Measurements from ENCODE around the gene ECE1.
"Not testable (repeated sequence)": the region's sequence is repeated elsewhere in the genome, so short reads cannot be mapped to it uniquely, and the experiment has no call there.

The ECE1 gene

DNA sequence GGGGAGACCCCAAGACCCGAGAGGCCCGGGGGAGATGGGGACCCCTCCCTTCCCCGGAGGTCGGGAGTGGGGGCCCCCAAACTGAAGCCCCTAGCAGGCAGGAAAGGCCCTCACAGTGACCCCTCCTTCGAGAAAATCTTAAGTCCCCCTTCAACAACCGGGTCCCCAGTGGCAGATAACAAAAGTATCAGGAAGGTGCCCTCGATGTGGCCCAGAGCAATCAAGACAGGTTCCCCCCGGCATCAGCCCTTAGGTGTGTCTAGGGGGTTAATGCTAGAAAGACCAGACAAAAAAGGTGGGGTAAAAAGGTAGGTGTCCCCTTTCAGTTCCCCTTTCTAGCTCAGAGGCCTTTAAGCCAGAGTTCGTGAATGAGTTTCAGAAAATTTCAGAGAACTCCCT lies 282 bp upstream of the ECE1 start:
- DNase-seq = no peak

DNA sequence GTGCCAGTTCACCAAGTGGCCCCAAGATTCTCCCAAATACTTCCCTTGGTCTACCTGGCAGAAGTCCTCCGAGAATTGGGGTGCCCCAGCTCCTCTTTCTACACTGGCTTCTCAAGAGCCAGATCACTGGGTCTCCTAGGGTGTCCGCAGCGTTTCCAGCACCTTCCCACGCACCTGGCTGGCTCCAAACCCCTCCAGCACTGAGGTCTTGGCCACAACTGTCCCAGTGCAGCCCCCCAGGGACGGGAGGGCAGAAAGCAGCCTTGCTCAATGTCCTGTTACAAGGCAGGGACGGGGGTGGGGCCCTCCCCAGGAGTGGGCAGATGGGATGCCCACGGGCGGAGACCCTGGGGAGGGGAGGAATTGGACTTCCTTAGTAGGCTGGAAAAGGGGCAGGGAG lies 1.1 kb downstream of the ECE1 start:
- DNase-seq = no peak

DNA sequence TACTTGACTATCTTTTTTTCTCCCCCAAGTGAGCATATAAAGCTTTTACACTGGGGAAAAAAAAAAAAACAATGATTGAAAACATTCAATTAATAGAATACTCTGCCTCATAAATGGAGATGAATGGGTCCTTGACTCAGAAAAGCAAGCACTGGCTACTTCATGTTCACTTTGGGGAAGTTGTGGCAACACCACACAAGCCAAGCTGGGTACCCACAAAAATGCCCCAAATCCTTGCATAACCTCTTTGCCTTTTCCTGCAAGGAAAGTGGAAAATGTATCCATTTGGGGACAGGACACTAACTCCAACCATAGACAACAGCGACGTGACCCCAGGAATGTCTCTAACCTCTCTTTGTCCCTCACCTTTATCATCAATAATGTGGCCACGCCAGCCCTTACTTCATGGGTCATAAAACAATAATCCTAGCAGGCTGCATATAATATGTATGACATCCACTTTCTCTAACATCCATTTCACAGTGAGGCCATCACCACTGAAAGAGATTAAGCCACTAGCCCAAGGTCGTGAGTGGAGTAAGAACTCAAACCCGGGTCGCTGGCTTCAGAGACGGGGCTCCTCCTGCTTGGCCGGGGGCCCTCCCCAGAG lies 2.3 kb downstream of the ECE1 start:
- DNase-seq = no peak

DNA sequence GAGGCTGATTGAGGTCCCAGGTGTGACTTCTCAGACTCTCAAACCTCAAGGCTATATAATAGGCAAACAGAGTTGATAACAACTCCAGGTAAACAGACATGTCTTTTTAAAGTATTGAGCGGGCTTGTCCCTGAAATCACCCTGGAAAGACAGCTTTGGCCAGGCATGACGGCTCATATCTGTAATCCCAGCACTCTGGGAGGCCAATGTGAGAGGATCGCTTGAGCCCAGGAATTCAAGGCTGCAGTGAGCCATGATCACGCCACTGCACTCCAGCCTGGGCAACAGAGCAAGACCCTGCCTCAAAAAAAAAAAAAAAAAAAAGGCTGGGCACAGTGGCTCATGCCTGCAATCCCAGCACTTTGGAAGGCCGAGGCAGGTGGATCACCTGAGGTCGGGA lies 4.9 kb downstream of the ECE1 start:
- DNase-seq = not testable (repeated sequence)

DNA sequence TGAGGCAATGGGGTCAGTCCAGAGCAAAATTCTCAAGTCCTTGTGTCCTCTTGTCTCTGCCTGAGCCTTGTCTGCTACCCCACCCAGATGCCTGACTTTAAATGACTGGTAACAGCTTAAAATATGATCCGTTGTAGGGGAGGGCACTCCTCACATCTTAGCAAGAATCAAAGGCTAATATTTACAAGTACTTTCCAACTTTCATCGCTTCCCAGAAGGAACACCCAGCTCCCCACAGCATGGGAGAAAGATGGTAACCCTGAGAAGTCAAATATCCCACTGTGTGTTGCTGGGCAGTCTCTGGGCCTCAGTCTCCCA lies 5.2 kb downstream of the ECE1 start:
- DNase-seq = no peak

DNA sequence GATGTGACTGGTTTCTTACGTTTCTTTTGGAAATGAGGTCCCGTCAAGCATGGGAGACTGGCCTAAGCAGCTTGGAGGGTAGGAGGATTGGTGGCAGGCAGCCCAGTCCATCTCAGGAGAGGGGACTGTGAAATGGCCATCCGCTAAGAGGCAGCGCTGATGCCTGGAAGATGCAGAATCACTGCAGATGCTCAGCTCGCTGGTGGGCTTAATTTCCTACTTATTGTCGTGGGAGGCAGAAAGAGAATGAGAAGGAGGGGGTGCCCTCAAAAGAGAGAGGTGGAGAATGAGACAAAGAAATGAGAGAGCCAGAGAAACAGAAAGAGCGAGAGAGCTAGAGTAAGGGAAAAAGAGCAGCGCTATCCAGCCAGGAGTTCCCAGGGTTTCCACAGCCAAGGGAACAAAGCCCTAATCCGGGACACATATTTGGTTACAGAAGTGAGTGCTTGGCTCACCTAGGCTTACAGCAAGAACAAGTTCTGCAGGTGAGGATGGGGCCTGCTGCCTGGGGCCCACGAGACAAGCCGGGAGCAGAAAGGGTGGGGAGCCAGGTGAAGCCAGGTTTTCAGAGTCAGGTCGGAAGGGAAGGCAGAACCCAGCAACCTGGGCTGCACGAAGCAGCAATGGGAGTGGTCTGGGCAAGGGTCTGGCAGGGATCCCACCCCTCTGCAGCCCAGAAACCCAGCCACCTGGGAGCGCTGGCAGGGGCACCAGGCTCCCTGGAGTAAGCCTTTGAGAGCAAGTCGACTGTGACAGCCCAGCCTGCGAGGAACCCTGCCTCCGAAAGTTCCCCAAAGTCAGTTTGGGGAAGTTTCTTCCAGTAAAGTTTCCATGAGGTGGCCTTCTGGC lies 5.8 kb downstream of the ECE1 start:
- DNase-seq = no peak

DNA sequence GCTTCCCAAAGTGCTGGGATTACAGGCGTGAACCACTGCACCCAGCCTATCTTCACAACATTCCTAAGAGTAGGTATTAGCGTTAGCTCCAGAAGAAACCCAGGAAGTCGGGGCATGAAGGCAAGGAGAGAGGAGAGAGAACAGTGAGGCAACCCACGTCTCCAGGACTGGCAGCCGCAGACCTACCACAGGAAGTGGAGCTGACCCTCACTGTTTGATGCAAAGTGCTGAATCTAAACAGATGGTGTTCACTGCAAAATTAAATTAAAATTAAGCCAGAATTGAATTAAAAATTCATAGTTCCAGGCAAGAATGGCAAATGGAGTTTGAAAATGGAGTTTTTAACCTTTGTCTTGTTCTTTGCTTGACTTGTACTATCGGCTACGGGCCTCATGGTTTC lies 6.7 kb downstream of the ECE1 start:
- DNase-seq = no peak

DNA sequence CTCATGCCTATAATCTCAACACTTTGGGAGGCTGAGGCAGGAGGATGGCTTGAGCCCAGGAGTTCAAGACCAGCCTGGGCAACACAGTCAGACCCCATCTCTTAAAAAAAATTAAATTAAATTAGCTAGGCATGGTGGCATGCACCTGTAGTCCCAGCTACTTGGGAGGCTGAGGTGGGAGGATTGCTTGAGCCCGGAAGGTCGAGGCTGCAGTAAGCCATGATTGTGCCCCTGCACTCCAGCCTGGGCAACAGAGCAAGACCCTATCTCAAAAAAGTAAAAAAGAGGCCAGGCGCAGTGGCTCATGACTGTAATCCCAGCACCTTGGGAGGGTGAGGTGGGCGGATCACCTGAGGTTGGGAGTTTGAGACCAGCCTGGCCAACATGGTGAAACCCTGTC lies 8.2 kb downstream of the ECE1 start:
- not testable (repeated sequence) for DNase-seq

DNA sequence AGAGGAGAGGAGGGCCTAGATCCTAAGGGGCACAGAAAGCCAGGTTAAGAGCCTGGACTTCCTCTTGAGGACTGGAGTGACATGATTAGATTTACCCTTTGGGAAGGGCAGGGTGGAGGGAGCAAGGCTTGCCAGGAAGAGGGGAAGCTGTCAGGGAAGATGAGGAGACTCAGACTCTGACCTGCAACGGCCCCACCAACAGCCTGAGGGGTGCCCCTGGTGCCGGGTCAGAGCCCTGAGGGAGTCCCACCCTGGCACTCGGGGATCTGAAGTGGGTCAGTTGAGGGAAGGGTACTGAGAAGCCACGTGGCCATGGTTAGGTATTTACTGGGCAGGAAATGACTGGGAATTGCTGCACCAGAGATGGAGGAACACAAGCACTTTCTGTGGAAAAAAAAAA lies 9.8 kb downstream of the ECE1 start:
- DNase-seq = no peak

DNA sequence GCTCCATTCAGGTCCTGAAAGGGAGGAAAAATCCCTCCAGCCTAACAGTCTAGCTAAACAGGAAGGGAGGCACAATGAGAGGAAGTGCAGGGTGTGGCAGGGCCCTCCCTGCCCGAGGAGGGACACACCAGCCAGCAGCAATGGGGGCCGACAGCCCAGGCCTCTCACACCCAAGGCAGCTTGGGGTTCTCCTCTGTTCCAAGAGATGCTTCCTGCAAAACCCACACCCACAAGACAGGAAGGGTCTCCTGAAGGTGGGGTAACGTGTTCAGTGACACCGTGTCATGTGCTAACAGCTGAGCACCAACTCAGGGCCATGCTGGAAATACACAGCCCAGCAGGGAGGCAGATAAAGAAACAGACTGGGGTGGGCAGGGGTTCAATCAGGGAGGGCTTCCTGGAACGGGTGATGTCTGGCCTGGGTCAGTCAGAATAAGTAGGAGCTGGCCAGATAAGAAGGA lies 10.2 kb downstream of the ECE1 start:
- DNase-seq = no peak

DNA sequence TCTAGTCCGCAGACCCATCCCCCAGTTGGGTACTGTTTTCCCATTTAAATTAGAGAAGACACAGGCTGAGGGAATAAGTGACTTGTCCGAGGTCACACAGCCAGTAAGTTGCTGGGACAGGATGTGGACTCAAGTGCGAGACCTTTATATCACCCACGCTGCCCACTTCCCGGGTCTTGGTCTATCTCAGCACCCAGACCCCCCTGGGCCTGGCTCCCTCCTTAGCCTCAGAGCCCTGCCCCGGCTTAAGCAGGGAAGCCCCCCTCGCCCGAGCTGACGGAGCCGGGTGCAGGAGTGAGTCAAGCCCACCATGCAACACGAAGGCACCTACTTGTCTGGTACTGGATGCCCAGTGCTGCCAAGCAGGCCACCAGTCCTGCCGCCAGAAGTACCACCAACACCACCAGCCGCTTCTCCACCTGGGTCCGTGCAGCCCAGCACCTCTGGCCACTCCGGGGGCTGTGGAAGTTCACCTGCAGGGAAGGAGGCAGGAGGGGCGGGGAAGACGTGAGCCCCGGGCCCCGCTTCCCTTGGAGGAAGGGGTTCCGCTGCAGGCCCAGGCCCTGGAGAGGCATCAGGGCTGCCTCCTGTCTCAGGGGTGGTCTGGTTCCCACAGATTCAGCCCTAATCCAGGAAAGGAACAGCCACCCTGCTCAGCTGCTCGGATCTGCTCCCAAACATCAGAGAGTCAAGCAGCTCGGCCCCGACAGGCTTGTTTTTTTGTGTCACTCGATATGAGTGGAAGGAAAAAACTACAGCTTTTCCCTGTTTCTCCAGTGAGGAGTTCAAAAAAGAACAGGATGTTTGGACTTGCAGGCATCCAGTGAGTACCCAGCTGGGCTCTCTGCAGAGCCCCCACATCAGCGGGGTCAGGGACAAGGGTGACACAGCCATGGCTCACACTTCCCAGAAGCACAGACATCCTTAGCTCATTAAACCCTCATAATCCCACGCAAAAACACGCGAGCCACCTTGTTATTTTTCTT lies 11.1 kb downstream of the ECE1 start:
- DNase-seq = peak; percentile 19

DNA sequence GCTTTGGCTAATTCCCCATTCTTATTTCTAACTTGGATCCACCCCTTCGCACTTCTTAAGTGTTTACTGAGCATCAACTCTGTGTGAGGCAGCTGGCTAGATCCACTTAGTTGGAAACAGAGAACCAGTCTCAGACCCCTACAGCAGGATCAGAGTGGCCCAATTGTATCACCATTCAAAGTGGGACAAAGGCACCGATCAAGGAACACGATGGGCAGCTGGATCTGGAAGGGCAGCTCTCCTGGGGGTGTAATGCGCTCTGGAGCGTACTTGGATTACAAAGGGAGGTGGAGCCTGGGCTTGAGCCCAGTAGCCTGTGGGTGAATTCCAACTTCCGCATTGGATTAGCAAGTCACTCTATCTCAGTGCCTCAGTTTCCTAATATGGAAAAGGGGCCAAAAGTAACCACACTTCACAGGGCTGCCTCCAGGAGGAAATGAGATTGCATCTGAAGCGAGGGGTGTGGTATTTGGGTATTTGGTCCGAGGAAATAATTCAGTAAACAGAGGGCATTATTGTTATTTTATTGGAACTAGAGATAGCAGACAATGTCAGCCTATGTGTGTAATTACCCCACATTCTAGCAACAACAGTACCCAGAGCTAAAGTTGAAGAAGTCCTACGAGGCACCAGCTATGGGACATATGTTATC lies 11.9 kb downstream of the ECE1 start:
- no peak for DNase-seq

DNA sequence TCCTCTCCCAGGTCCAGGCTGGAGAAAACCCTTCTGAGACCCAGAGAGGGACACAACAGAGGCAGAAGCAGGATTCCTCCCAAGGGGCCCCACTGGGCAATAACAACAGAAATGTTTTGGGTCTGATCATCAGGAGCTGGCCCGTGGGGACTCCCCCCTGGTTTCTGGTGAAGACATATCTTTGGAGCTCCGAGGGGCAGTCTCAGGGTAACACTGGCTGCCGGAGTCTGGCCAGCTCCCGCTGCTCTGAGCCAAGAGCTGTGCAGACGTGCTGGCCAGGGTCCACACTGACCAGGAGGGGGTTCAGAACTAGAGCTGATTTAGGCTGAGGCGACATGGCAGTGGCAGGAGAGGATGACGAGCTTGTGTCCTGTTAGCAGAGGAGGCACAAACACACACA lies 13.1 kb downstream of the ECE1 start:
- DNase-seq = no peak

DNA sequence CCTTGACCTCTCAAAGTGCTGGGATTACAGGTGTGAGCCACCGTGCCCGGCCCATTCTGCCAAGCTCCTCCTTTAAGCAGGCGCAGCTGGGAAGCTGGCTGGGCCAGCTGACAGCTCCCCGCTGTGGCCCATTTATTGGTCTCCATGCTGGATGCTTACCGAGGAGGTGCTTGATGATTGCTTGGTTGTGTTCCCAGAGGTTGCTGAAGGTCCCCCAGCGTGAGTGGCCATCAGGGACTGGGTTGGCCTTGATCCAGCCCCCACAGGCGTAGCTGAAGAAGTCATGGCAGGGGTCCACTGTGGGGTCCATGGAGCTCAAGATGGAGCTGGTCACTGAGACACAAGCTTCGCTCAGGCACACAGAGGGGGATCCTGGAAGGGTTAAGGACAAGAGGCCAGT lies 17.7 kb downstream of the ECE1 start:
- no peak for DNase-seq

DNA sequence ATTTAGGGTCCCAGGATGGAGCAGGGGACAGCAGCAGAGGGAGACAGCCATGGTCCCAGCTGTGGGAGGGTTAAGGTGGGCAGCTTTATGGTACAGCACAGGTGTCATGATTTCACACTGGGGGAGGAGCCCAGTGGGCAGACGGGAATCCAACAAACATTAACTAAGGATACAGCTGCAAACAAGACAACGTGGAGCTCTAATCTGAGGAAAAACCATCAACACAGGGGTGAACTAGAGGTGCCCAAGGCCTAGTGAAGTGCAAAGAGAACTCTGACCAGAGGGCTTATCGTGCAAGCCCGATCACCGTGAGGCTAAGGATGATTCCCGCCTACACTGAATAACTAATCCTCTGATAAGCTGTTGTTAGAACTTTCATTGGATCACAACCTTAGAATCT lies 18.7 kb downstream of the ECE1 start:
- DNase-seq = no peak

DNA sequence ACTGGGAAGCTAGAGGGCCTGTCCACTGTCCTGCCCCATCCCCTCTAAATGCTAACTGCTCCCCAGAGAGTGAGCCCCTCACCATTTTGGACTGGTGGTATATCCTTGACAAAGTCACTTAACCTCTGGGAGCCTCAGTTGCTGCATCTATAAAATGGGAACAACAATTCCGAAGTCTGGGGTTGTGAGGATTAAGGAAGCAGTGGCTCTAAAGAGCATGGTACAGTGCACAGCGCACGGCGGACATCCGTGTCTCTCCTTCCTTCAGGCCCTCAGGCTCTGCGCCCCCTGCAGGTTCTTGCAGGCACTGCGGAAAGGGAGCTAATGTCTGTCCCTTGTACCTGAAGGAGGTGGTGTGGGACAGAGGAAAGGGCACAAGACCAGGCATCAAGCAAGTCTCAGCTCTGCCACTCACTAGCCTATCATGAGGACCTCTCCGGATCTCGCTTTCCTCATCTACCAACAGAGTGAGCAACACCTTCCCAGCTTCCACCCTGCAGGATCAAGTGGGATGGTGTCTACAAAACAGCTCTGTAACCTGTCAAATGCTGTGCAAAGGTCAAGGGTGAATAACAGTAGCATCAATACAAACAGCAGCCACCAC lies 20.1 kb downstream of the ECE1 start:
- peak; percentile 24 for DNase-seq

DNA sequence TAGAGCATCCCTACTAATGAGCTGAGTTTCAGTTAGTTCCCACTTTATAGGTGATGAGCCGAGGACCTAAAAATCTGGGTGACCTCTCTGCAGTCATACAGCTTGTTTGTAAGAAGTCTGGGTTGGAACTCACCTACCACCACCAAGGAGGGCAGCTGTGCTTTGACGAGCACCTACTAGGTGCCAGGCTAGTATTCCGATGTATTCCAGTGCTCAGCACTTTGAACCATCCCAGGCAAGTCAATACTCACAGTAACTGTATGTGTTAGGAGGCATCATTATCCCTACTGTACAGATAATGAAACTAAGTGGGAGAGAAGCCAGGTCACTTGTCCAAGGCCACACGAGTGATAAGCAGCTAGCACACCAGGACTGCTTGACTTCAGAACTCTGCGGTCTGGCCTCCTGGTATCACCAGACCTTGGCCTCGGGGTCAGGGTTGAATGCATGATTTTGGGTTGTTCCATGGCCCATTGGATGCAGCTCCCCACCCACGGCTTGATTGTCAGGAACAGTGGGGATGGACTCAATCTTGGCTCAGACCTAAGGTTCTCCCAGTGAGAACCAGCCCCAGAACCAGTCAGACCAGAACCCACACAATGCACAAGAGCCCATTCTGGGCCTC lies 20.7 kb downstream of the ECE1 start:
- DNase-seq = no peak

DNA sequence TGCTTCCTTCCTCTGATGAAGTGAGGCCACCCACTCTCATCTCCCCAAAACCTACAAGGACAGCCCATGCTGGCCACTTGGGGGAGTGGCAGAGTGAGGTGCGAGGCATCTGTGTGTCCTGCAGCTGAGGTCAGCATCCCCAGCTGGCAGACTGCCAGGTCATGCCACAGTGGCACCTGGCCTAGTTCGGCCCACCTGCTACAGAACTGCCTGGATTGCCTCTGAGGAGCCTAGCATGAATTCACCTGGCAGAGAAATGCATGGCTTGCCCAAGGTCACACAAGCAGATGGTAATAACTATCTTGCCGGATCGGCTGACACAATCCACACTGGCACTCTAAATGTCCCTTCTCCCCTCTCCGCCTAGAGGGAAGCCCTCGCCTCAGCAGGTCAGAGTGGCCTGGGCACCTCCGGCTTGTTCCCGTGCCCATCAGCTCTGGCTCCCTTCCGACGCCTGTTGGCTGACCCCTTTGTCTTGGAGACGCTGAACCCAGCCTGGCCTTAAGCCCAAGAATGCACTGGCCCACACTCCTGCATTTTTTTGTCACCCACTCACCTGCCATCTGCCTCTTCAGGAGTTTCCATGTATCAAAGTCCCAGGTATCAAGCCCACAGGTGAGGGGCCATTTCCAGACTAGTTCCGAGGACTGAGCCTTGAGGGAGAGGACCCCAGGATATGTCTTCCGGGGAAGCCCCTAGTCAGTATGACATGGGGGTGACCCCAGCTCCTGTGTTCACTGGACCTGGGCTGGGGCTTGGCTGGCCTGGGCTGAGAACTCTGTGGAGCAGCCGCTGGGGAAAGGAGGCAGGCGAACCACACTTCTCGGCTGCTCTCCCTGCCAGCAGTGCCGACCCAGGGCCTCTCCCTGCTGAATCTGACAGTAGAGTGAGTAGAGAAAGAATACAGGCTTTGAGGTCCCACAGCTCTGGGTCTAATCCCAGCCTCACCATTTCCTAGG lies 21.7 kb downstream of the ECE1 start:
- DNase-seq = no peak

DNA sequence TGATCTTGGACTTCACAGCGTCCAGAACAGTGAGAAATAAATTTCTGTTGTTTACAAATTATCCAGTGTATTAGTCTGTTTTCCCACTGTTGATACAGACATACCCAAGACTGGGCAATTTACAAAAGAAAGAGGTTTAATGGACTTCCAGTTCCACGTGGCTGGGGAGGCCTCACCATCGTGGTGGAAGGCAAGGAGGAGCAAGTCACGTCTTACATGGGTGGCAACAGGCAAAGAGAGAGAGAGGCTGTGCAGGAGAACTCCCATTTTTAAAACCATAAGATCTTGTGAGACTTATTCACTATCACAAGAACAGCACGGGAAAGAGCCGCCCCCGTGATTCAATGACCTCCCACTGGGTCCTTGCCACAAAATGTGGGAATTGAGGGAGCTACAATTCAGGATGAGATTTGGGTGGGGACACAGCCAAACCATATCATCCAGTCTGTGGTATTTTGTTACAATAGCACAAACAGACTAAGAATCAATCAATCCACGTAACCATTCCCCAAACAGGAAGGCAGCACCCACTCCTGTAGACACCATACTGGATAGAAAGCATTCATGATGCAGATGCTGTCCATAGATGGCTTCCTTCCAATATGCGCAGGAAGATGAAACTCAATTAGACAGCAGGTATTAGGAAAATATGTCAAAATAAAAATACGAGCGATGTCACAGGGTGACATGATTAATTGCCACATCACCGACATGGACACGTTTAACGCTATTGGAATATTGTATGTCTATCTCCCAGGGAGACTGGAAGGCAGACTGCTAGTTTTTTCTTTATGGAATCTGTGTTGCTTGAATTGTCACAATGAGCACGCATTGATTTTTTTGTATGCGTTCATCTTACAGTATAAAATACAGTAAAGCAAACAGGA lies 22.8 kb downstream of the ECE1 start:
- DNase-seq = no peak
